Measurements from ENCODE around the gene CD14.
"Not testable (repeated sequence)": the region's sequence is repeated elsewhere in the genome, so short reads cannot be mapped to it uniquely, and the experiment has no call there.

Gene CD14

DNA sequence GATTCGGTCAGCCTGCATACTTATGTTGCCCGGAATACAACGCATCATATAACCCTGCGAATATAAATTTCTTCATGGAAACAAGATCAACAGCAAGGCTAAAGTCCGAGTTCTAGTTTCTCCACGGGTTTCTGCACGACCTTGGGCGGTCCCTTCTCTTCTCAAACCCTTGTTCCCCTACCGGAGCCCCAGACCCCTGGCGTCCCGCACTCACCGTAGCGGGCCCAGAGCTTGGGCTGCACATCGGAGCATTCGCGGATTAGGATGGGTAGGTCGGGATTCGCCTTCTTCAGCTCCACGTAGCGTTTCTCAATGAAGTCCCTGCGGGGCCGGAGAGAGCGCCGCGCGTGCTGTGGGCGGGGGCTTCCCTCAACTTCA, 14.1 kb upstream of the CD14 start:
- TF ChIP-seq, protein P1, sequence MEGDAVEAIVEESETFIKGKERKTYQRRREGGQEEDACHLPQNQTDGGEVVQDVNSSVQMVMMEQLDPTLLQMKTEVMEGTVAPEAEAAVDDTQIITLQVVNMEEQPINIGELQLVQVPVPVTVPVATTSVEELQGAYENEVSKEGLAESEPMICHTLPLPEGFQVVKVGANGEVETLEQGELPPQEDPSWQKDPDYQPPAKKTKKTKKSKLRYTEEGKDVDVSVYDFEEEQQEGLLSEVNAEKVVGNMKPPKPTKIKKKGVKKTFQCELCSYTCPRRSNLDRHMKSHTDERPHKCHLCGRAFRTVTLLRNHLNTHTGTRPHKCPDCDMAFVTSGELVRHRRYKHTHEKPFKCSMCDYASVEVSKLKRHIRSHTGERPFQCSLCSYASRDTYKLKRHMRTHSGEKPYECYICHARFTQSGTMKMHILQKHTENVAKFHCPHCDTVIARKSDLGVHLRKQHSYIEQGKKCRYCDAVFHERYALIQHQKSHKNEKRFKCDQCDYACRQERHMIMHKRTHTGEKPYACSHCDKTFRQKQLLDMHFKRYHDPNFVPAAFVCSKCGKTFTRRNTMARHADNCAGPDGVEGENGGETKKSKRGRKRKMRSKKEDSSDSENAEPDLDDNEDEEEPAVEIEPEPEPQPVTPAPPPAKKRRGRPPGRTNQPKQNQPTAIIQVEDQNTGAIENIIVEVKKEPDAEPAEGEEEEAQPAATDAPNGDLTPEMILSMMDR (IDR thresholded peaks at IDR 0.05; ENCODE audit: control extremely low read depth, extremely low read depth, low read depth, missing control alignments): no peak
- CTCF ChIA-PET: interaction anchor here (0.8 to 3.7 kb wide), 14 partner anchors 8 to 920 kb away, joined by 3 to 18 read pairs (median 3); partner anchors contain the start of genes ANKHD1 and WDR55
- DNase-seq (ENCODE audit: extremely low spot score): no peak
- POLR2A ChIA-PET: interaction anchor here (0.9 to 2.1 kb wide), 11 partner anchors 8 to 245 kb away, joined by 3 to 14 read pairs (median 4); partner anchors contain the start of genes ANKHD1, CD14, HARS1 and HARS2

DNA sequence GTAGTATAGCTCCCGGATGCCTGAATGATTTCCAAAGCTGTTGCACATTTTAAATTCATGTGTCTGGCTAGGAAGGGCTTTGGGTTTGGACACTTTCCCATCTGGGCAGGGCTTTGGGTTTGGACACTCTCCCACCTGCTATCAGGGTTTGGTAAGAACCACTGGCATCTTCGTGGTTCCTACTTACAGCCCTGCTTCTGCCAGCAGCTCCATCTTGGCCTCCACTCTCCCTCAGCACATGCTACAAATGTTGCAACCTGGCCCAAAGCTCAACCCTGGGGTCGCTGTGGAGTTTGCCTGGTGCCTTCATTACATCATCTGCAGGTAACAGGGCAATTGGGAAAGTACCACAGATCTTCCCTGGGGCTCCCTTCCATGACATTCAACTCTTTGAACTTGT, 9.7 kb upstream of the CD14 start:
- TF ChIP-seq, protein P1 (IDR thresholded peaks at IDR 0.05; ENCODE audit: control extremely low read depth, extremely low read depth, low read depth, missing control alignments): no peak
- POLR2A ChIA-PET: interaction anchor here (1.2 kb wide), 1 partner anchor 10 kb away, joined by 3 read pairs; no protein-coding TSS in a partner anchor
- DNase-seq (ENCODE audit: extremely low spot score): no peak
- CTCF ChIA-PET: interaction anchor here (0.8 to 2.4 kb wide), 5 partner anchors 7 to 73 kb away, joined by 3 to 12 read pairs (median 4); no protein-coding TSS in a partner anchor

DNA sequence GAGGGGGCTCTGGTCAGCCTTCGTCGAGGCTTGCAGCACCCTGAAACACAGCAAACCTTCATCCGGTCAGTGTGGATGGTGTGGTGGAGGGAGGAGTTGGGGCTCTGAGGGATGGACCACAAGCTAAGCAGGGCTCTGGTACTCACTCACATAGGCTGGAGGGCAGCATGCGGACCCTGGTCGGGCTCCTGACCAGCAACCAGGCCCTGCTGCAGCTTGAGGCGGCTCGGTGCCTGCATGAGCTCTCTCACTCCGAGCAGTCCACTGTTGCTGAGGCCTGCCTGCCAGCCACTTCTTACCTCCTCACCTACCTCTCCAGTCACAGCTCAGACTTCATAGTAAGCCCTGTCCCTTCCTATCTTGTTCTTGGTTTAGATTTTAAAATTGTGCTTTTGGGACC, 8.7 kb upstream of the CD14 start:
- TF ChIP-seq, protein P1 (IDR thresholded peaks at IDR 0.05; ENCODE audit: control extremely low read depth, extremely low read depth, low read depth, missing control alignments): no peak
- DNase-seq (ENCODE audit: extremely low spot score): no peak
- CTCF ChIA-PET: interaction anchor here (1.1 to 1.9 kb wide), 4 partner anchors 11 to 75 kb away, joined by 3 to 4 read pairs (median 4); no protein-coding TSS in a partner anchor
- POLR2A ChIA-PET: interaction anchor here (1.2 kb wide), 1 partner anchor 11 kb away, joined by 3 read pairs; no protein-coding TSS in a partner anchor

DNA sequence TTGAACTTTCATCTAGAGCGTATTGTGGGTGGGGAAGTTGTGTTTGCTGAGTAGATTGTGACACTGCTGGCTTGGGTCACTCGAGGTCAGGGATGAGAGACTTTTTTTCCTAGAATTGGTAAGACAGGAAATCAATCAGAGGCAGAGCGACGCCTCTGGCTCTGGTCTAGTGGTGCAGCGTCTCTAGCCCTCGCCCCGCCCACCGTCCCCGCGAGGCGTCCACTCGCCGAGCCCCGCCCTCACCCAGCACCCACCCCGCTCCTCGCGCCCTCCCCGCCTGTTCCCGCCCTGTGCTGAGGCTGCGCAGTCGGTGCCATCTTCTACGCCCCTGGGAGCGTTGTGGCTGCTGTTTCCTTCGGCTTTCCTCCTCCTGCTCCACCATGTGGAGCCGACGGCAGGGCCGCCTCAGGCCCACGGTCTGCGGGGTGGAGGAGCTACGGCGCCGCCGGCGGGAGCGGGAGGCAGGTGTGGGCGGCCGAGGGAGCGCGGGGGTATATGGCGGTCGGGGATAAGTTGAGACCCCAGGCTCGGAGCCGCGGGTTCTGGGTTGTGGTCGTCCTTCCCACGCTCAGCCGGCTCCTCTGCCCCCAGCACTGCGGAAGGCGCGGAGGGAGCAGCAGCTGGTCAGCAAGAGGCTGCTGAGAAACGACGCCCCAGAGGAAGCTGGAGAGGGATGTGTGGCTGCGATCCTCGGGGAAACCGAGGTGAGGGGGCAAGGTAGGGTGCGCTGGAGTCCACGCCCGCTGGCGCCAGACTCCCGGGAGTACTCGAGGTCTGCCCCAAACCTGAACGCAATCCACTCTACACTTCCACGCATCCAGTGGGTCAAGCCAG, 6.4 kb upstream of the CD14 start, which contains the start of gene TMCO6:
TMCO6 (plus strand) TSS at position 304 of the 834 bp plus-strand sequence; CDS start at position 381, 77 bp downstream.
- ChIA-PET POLR2A (interaction anchor here (1.4 kb wide), 1 partner anchor 8 kb away, joined by 4 read pairs; the partner anchor contains the start of genes IK and NDUFA2), CTCF (interaction anchor here (0.7 to 2.0 kb wide), 11 partner anchors 8 to 276 kb away, joined by 3 to 7 read pairs (median 4); partner anchors contain the start of genes DND1, EIF4EBP3, IK and NDUFA2)
- peak; percentile 99 for DNase-seq (ENCODE audit: extremely low spot score)
- TF ChIP-seq, protein P1 (IDR thresholded peaks at IDR 0.05; ENCODE audit: control extremely low read depth, extremely low read depth, low read depth, missing control alignments): peak; percentile 57

DNA sequence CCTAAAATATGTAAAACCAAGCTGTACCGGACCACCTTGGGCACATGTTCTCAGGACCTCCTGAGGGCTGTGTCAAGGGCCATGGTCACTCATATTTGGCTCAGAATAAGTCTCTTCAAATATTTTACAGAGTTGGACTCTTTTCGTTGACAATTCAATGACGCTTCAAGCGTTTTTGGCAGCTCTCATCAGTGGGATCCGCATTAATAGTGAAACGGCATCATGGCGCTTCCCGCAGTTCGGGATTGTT, 5.8 kb upstream of the CD14 start:
- ChIA-PET POLR2A (interaction anchor here (1.4 kb wide), 1 partner anchor 8 kb away, joined by 4 read pairs; the partner anchor contains the start of genes IK and NDUFA2), CTCF (interaction anchor here (0.7 to 2.0 kb wide), 12 partner anchors 8 to 280 kb away, joined by 3 to 7 read pairs (median 4); partner anchors contain the start of genes DND1, EIF4EBP3, IK and NDUFA2)
- not testable (repeated sequence) for DNase-seq (ENCODE audit: extremely low spot score)

DNA sequence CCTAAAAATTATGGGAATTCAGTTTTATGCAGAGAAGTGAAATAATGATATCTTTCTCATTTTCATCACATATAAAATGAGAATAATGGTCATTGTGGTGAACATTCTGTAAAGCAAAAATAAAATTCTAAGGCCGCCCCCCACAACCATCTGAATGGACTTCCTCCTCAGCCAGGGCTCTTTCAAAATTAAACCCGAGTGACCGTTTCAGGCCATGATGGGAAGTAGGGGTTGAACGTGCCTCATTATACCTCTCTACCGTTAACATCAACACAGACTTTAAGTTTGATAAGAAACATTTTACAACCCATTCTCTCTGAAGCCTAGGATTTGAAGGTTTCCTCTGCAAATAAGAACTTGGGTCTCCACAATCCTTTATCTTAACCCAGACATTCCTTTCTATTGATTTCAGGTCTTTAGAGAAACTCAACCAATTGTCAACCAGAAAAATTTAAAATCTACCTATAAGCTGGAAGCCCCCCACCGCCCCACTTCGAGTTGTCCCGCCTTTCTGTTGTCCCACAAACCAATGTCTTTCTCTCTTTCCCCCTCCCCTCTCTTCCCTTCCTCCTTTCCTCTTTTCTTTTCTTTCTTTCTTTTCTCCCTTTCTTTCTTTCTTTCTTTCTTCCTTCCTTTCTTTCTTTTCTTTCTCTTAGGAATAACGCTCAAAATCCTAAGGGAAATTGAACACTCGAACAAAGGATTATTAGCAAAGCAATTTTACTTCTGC, 4.6 kb upstream of the CD14 start:
- no peak for DNase-seq (ENCODE audit: extremely low spot score)
- POLR2A ChIA-PET: no interaction called here
- TF ChIP-seq, protein P1 (IDR thresholded peaks at IDR 0.05; ENCODE audit: control extremely low read depth, extremely low read depth, low read depth, missing control alignments): no peak
- CTCF ChIA-PET: interaction anchor here (0.7 to 1.3 kb wide), 3 partner anchors 10 to 279 kb away, joined by 3 read pairs; no protein-coding TSS in a partner anchor
